HEK293T (cell line): ENCODE data around the gene GMDS.

Experiments
- BHLHE40 ChIP-seq: fragments of 450-650 bp; IDR thresholded peaks from 2 replicates; pipeline ENCODE4 v1.6.1; 2016; ENCODE audit warnings: mild to moderate bottlenecking, moderate library complexity, borderline replicate concordance
- CTBP1 ChIP-seq: fragments of 450-650 bp; IDR thresholded peaks from 2 replicates; pipeline ENCODE4 v1.6.1; 2016; ENCODE audit warnings: borderline replicate concordance
- ELF4 ChIP-seq: fragments of 450-650 bp; IDR thresholded peaks from 2 replicates; pipeline ENCODE4 v1.6.1; 2017; ENCODE audit warnings: antibody characterized with exemption
- FOXA1 ChIP-seq: fragments of 450-650 bp; IDR thresholded peaks from 2 replicates; pipeline ENCODE4 v1.6.1; 2016; ENCODE audit warnings: mild to moderate bottlenecking
- FOXK2 ChIP-seq: fragments of 450-650 bp; IDR thresholded peaks from 2 replicates; pipeline ENCODE4 v1.6.1; 2016; ENCODE audit warnings: mild to moderate bottlenecking
- FOXM1 ChIP-seq: fragments of 450-650 bp; IDR thresholded peaks from 2 replicates; pipeline ENCODE4 v1.6.1; 2017; ENCODE audit warnings: mild to moderate bottlenecking, borderline replicate concordance
- HDGF ChIP-seq: fragments of 450-650 bp; IDR thresholded peaks from 2 replicates; pipeline ENCODE4 v1.6.1; 2017; ENCODE audit warnings: antibody characterized with exemption, borderline replicate concordance
- L3MBTL2 ChIP-seq: fragments of 450-650 bp; conservative IDR thresholded peaks from 2 replicates; pipeline ENCODE4 v1.6.1; 2016; ENCODE audit warnings: mild to moderate bottlenecking
- LEF1 ChIP-seq: fragments of 450-650 bp; IDR thresholded peaks from 2 replicates; pipeline ENCODE4 v1.6.1; 2017; ENCODE audit warnings: mild to moderate bottlenecking, borderline replicate concordance
- NFRKB ChIP-seq: fragments of 450-650 bp; IDR thresholded peaks from 2 replicates; pipeline ENCODE4 v1.6.1; 2016; ENCODE audit warnings: mild to moderate bottlenecking, moderate library complexity
- SP1 ChIP-seq: fragments of 450-650 bp; IDR thresholded peaks from 2 replicates; pipeline ENCODE4 v1.6.1; 2017
- TARDBP ChIP-seq: fragments of 450-650 bp; IDR thresholded peaks from 2 replicates; pipeline ENCODE4 v1.6.1; 2016
- ZNF384 ChIP-seq: fragments of 450-650 bp; IDR thresholded peaks from 2 replicates; pipeline ENCODE4 v1.6.1; 2016
- TF ChIP-seq, protein P1 (sequence below): fragments of 450-650 bp; IDR thresholded peaks from 2 replicates; pipeline ENCODE4 v1.6.1; 2016

DNA sequence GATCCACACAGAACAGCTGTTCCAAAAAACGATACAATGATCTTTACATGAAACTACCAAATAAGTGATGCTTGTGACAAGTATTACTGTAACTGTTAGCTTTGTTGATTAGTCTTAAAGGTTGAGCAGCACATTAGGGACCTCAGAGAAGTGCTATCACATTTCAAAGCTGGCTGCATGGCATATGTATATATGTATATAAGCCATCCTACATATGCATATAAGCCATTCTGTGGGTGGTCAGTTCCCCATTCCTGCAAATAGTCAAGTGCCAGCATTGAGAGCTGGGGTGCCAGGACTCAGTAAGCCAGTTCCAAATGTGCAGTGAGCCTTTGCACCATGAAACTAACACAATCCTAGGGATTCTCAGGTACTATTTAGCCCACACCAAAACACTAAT lies 339.4 kb downstream of the GMDS start:
- no peak for TF ChIP-seq FOXM1
- no peak for TF ChIP-seq FOXK2
- TF ChIP-seq TARDBP = no peak
- no peak for TF ChIP-seq SP1
- no peak for TF ChIP-seq HDGF
- no peak for TF ChIP-seq ZNF384
- no peak for TF ChIP-seq BHLHE40
- TF ChIP-seq LEF1 = no peak
- TF ChIP-seq L3MBTL2 = no peak
- TF ChIP-seq CTBP1 = no peak
- TF ChIP-seq, protein P1, sequence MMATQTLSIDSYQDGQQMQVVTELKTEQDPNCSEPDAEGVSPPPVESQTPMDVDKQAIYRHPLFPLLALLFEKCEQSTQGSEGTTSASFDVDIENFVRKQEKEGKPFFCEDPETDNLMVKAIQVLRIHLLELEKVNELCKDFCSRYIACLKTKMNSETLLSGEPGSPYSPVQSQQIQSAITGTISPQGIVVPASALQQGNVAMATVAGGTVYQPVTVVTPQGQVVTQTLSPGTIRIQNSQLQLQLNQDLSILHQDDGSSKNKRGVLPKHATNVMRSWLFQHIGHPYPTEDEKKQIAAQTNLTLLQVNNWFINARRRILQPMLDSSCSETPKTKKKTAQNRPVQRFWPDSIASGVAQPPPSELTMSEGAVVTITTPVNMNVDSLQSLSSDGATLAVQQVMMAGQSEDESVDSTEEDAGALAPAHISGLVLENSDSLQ = no peak
- TF ChIP-seq ELF4 = no peak
- no peak for TF ChIP-seq NFRKB
- no peak for TF ChIP-seq FOXA1
